HG02642 (cell line): ENCODE results near the gene CDY2A.
"Not testable (repeated sequence)": the region's sequence is repeated elsewhere in the genome, so short reads cannot be mapped to it uniquely, and the experiment has no call there.

Experiments used
- ATAC-seq: cut with Tn5 transposase; IDR thresholded peaks from one replicate; pipeline ENCODE4 v1.9.1; 2021; ENCODE audit warnings: mild to moderate bottlenecking; ENCODE audit not compliant: unreplicated experiment, poor library complexity

CDY2A gene, protein sequence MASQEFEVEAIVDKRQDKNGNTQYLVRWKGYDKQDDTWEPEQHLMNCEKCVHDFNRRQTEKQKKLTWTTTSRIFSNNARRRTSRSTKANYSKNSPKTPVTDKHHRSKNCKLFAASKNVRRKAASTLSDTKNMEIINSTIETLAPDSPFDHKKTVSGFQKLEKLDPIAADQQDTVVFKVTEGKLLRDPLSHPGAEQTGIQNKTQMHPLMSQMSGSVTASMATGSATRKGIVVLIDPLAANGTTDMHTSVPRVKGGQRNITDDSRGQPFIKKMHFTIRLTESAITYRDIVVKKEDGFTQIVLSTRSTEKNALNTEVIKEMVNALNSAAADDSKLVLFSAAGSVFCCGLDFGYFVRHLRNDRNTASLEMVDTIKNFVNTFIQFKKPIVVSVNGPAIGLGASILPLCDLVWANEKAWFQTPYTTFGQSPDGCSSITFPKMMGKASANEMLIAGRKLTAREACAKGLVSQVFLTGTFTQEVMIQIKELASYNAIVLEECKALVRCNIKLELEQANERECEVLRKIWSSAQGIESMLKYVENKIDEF

DNA sequence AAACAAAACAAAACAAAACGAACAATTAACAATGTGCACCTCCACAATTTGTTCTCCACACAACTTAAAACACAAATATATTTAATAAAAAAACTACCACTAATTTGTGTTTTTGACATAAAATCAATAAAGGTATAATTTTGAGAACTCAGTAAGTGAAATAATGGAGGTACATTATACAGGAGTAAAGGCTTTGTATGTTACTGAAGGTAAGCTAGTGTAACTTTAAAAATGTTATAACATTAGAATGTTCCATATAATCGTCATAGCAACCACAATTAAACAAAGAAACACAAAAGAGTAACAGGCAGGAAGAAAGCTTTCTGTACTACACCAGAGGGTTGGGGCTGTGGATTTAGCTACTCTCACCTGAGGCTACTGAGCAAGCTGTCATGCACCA is at the start of gene CDY2A:
Gene CDY2A, plus strand, starts transcription at position 301 of the 400 bp plus-strand sequence. CDS start 328 bp downstream, outside the sequence.
- not testable (repeated sequence) for ATAC-seq

DNA sequence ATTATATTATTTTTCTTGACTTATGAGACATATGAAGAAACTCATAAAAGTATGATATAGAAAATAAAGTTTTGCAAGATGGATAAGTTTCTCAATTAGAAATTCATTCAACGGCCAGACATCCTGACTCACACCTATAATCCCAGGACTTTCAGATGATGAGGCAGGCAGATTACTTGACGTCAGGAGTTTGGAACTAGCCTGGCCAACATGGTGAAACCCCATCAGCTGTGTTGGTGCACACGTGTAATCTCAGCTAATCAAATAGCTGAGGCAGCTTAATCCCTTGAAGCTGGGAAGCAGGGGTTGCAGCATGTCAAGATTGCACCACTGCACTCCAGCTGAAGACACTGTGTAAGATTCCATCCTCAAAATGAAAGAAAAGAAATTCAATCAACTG is 28.0 kb upstream of the CDY2A start:
- ATAC-seq = not testable (repeated sequence)

DNA sequence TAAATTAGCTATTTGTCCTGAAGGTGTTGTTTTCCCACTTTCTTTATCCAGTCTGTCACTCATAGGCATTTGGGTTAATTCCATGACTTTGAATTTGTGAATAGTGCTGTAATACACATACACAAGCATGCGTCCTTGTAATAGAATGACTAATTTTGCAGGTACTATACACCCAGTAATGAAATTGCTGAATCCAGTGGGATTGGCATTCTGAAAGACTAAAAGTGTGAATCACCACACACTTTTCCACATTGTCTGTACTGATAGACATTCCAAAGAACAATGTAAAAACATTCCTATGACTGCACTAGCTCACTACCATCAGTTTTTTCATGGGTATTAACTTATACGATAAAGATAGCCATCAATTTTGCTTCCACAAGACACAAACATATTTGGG is 27.3 kb upstream of the CDY2A start:
- ATAC-seq = not testable (repeated sequence)

DNA sequence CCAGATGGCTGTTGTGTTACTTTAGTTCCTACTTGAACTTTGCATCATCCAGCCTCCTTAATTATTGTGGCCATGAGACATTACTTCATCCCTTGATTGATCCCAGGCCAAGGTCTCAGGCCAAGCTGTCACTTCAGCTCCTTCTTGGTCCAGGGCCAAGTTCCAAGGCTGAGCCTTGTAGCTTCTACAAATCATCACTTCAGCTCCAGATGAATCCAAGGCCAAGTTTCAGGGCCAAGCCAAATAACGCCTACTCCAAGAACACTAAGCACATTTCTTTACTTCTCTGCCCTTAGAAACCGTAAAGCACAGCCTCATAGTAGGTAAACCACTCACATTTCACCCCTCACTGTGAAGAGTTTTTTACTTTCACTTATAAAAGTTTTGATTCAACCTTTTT is 1.7 kb upstream of the CDY2A start:
- ATAC-seq = not testable (repeated sequence)

DNA sequence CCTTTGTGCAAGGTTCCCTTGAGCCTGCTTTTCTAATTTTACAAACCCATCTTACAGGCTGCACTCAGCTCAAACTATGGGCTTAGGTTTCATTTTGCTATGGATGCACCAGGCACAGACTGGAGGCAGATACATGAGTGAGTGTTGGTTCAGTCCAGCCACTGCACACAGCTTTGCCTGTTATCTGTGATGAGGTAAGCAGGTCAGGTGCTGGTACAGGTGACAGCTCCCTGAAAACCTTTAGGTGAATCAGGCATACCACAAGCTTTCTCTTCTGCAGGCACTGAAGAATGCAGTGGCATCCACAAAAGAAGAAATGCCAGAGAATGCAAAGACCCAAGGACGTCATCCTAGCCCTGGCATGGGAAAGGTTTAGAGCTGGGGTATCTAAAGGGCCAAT is 3.3 kb downstream of the CDY2A start:
- ATAC-seq = not testable (repeated sequence)

- not testable (repeated sequence) for ATAC-seq
These were observed 4.6 kb downstream of the CDY2A start for GRCh38 chrY:18030178-18030577.

GRCh38 chrY:18034100-18034814 is 8.7 kb downstream of the CDY2A start:
- ATAC-seq = not testable (repeated sequence)

DNA sequence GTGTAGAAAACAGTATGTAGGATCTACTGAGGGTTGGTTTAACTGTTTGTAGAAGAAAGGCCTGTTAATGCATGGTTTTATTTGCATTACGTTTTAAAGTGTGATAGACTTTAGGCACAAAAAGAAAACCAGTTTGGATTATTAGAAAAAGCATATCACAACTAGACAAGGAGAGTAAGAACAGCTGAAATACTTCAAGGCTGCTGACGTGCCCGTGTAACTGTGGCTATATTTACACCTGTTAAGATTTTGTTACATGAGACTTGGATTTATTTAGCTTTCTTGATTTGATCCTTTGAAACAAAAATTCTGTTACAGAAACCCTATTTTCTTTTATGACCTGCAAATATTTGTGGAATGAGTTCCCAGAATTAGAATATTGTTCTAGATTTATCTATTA is 9.3 kb downstream of the CDY2A start:
- not testable (repeated sequence) for ATAC-seq

DNA sequence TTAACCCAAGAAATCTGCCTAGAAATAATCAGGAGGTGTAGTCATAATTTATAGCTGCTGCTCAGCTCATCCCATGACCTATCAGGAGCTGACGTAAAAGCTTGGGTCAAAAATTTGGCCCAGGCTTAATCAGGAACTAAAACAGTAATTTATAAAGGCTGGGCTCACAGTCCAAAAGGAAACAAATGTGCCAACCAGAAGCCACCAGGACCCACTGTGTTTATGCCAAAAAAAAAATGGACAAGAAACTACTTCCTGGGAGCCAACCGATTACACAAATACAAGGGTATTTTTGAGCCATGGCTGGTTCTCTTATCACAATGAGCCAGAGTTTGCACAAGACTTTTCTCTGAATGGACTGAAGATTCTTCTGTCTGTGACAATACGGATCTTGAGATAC is 19.4 kb downstream of the CDY2A start:
- not testable (repeated sequence) for ATAC-seq

GRCh38 chrY:18048149-18049040 is 22.8 kb downstream of the CDY2A start:
- not testable (repeated sequence) for ATAC-seq

- ATAC-seq = not testable (repeated sequence)
These were observed 23.5 kb downstream of the CDY2A start for GRCh38 chrY:18049061-18049460.

DNA sequence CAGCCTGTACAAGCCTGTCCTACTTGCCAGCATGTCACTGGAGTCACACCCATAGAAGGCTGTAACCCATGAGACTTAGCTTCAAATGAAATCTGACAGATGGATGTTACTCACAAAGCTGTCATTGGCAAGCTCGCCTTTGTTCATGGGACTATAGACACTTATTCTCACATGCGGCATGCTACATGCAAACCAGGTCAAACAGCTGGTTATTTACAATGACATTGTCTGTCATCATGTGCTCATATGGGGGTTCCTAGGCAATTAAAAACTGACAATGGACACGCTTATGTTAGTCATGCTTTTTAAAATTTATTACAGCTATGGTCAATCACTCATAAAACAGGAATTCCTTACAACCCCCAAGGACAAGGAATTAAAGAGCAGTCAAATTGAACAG is 30.9 kb downstream of the CDY2A start:
- ATAC-seq = not testable (repeated sequence)

DNA sequence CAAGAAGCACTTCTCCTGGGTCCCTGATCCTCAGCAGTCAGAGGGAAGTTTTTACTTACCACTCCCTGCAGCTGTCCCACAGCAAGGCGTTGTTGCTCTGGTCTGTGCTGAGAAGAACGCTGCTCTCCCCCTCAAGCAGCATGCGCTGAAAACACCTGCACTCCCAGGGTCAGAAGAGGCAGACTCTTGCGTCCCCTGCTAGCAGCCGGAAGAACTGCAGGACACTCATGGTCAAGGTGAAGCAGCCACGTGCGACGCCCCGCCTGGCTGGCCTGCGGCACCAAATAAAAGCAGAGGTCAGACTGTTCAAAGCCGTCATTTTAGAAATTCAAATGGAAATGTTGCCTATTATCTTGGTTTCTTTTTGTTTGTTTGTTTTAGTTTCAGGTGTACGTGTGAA is 47.9 kb downstream of the CDY2A start:
- ATAC-seq = not testable (repeated sequence)
